GM18505 (cell line): ENCODE results near the gene CASZ1.

Source experiments
- ATAC-seq: cut with Tn5 transposase; IDR thresholded peaks from one replicate; pipeline ENCODE4 v1.9.1; 2021; ENCODE audit not compliant: unreplicated experiment
- POLR2A ChIP-seq: IDR thresholded peaks from 4 replicates; pipeline ENCODE4 v1.6.1; 2011; ENCODE audit warnings: borderline replicate concordance; ENCODE audit not compliant: insufficient read depth, insufficient read length; ENCODE audit errors: extremely low read depth

CASZ1 gene

GRCh38 chr1:10709646-10710045 lies 86.8 kb downstream of the CASZ1 start:
- no peak for TF ChIP-seq POLR2A
- no peak for ATAC-seq

- no peak for TF ChIP-seq POLR2A
- ATAC-seq = no peak
These were observed 87.3 kb downstream of the CASZ1 start for GRCh38 chr1:10709165-10709564.

- no peak for ATAC-seq
- TF ChIP-seq POLR2A = no peak
These were observed 87.7 kb downstream of the CASZ1 start for GRCh38 chr1:10708757-10709156.

- no peak for ATAC-seq
- no peak for TF ChIP-seq POLR2A
These were observed 89.2 kb downstream of the CASZ1 start for GRCh38 chr1:10707208-10707607.

GRCh38 chr1:10706376-10706913 lies 90.0 kb downstream of the CASZ1 start:
- no peak for TF ChIP-seq POLR2A
- ATAC-seq = no peak

GRCh38 chr1:10705953-10706352 lies 90.5 kb downstream of the CASZ1 start:
- no peak for ATAC-seq
- no peak for TF ChIP-seq POLR2A

GRCh38 chr1:10704368-10704882 lies 92.0 kb downstream of the CASZ1 start:
- no peak for ATAC-seq
- no peak for TF ChIP-seq POLR2A

GRCh38 chr1:10703702-10704101 lies 92.7 kb downstream of the CASZ1 start:
- ATAC-seq = no peak

GRCh38 chr1:10701145-10701544 lies 95.3 kb downstream of the CASZ1 start:
- TF ChIP-seq POLR2A = no peak
- no peak for ATAC-seq

More at GRCh38 chr1:10703702-10704101, 92.7 kb downstream of the CASZ1 start:
- TF ChIP-seq POLR2A = no peak

- ATAC-seq = no peak
These were observed 97.0 kb downstream of the CASZ1 start for GRCh38 chr1:10699470-10699835.

GRCh38 chr1:10698726-10699469 lies 97.5 kb downstream of the CASZ1 start:
- TF ChIP-seq POLR2A = no peak
- ATAC-seq = no peak

More at GRCh38 chr1:10699470-10699835, 97.0 kb downstream of the CASZ1 start:
- no peak for TF ChIP-seq POLR2A

GRCh38 chr1:10697621-10698160 lies 98.8 kb downstream of the CASZ1 start:
- TF ChIP-seq POLR2A = no peak
- no peak for ATAC-seq

- ATAC-seq = no peak
- no peak for TF ChIP-seq POLR2A
These were observed 99.5 kb downstream of the CASZ1 start for GRCh38 chr1:10696977-10697376.
